Ovary (tissue), 3 donors: ENCODE measurements around the gene MYH2.

Experiments
- EP300 ChIP-seq: sonication (generic); formaldehyde crosslinking; IDR thresholded peaks from one replicate; pipeline ENCODE4 v1.6.1; 2017; ENCODE audit warnings: antibody characterized with exemption
- POLR2A ChIP-seq: fragments of 450-650 bp; IDR thresholded peaks from one replicate; pipeline ENCODE4 v1.6.1; 2017; ENCODE audit warnings: antibody characterized with exemption, mild to moderate bottlenecking, moderate library complexity
- TF ChIP-seq, protein P1 (sequence below), 3 donors: fragments of 450-650 bp in 2 of 3; fragments of 200-600 bp in 1 of 3; IDR thresholded peaks; one replicate each; pipeline versions ENCODE4 v1.5.1 to v1.8.0; 2016 to 2022; ENCODE audit warnings: antibody characterized with exemption in 3 of 3, mild to moderate bottlenecking in 1 of 3
- donor health status: DM: no; HTN: no; CAD: no.

- TF ChIP-seq, protein P1, sequence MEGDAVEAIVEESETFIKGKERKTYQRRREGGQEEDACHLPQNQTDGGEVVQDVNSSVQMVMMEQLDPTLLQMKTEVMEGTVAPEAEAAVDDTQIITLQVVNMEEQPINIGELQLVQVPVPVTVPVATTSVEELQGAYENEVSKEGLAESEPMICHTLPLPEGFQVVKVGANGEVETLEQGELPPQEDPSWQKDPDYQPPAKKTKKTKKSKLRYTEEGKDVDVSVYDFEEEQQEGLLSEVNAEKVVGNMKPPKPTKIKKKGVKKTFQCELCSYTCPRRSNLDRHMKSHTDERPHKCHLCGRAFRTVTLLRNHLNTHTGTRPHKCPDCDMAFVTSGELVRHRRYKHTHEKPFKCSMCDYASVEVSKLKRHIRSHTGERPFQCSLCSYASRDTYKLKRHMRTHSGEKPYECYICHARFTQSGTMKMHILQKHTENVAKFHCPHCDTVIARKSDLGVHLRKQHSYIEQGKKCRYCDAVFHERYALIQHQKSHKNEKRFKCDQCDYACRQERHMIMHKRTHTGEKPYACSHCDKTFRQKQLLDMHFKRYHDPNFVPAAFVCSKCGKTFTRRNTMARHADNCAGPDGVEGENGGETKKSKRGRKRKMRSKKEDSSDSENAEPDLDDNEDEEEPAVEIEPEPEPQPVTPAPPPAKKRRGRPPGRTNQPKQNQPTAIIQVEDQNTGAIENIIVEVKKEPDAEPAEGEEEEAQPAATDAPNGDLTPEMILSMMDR (IDR thresholded peaks at IDR 0.05): no peak
- TF ChIP-seq POLR2A (no peak), EP300 (no peak)
These were observed 2.1 kb downstream of the MYH2 start for GRCh38 chr17:10547351-10547750.
